Measurements from ENCODE around the gene RFTN1. TPM values are rescaled to one million over a fixed set of nuclear protein-coding genes. Genes with fewer than 3 reads are reported as not detected.

The RFTN1 gene
- total RNA-seq, 1 donor from 2014 or later = 41.8 TPM

- Mint-ChIP-seq H3K27ac (ENCODE audit: unreplicated experiment) (no peak overlapping the region), H3K9me3 (ENCODE audit: unreplicated experiment) (no peaks in the 10 kb centered on the region), H3K4me1 (ENCODE audit: unreplicated experiment) (peaks cover 24% of the 10 kb centered on the region), H3K4me3 (ENCODE audit: unreplicated experiment) (no peak overlapping the region), H3K36me3 (ENCODE audit: low read depth, unreplicated experiment) (no peaks in the 10 kb centered on the region), H3K27me3 (ENCODE audit: unreplicated experiment) (no peaks in the 10 kb centered on the region)
- no peak for DNase-seq (ENCODE audit: low spot score)
- TF ChIP-seq CTCF (IDR thresholded peaks at IDR 0.05; ENCODE audit: unreplicated experiment) = no peak
Measured at GRCh38 chr3:16415911-16416476, 97.5 kb downstream of the RFTN1 start.

- Mint-ChIP-seq H3K4me3 (ENCODE audit: unreplicated experiment) (no peak overlapping the region), H3K27ac (ENCODE audit: unreplicated experiment) (no peak overlapping the region), H3K9me3 (ENCODE audit: unreplicated experiment) (no peaks in the 10 kb centered on the region), H3K36me3 (ENCODE audit: low read depth, unreplicated experiment) (no peaks in the 10 kb centered on the region), H3K27me3 (ENCODE audit: unreplicated experiment) (no peaks in the 10 kb centered on the region), H3K4me1 (ENCODE audit: unreplicated experiment) (peaks cover 20% of the 10 kb centered on the region)
- DNase-seq (ENCODE audit: low spot score) = no peak
- no peak for TF ChIP-seq CTCF (IDR thresholded peaks at IDR 0.05; ENCODE audit: unreplicated experiment)
Measured at GRCh38 chr3:16413321-16413720, 100.2 kb downstream of the RFTN1 start.

GRCh38 chr3:16412192-16412800, 101.2 kb downstream of the RFTN1 start:
- TF ChIP-seq CTCF (IDR thresholded peaks at IDR 0.05; ENCODE audit: unreplicated experiment) = no peak
- H3K4me1 Mint-ChIP-seq (ENCODE audit: unreplicated experiment) = peaks cover 20% of the 10 kb centered on the region
- H3K9me3 Mint-ChIP-seq (ENCODE audit: unreplicated experiment) = no peaks in the 10 kb centered on the region
- no peak overlapping the region for H3K27ac Mint-ChIP-seq (ENCODE audit: unreplicated experiment)
- H3K27me3 Mint-ChIP-seq (ENCODE audit: unreplicated experiment) = no peaks in the 10 kb centered on the region
- H3K36me3 Mint-ChIP-seq (ENCODE audit: low read depth, unreplicated experiment) = no peaks in the 10 kb centered on the region
- no peak for DNase-seq (ENCODE audit: low spot score)
- peak overlapping the region; percentile 3 for H3K4me3 Mint-ChIP-seq (ENCODE audit: unreplicated experiment)

- TF ChIP-seq CTCF (IDR thresholded peaks at IDR 0.05; ENCODE audit: unreplicated experiment) = no peak
- Mint-ChIP-seq H3K36me3 (ENCODE audit: low read depth, unreplicated experiment) (no peaks in the 10 kb centered on the region), H3K9me3 (ENCODE audit: unreplicated experiment) (no peaks in the 10 kb centered on the region), H3K4me1 (ENCODE audit: unreplicated experiment) (peaks cover 20% of the 10 kb centered on the region), H3K27me3 (ENCODE audit: unreplicated experiment) (no peaks in the 10 kb centered on the region), H3K4me3 (ENCODE audit: unreplicated experiment) (no peak overlapping the region), H3K27ac (ENCODE audit: unreplicated experiment) (no peak overlapping the region)
- DNase-seq (ENCODE audit: low spot score) = no peak
Measured at GRCh38 chr3:16411441-16411840, 102.1 kb downstream of the RFTN1 start.

GRCh38 chr3:16410659-16411058, 102.8 kb downstream of the RFTN1 start:
- no peak for TF ChIP-seq CTCF (IDR thresholded peaks at IDR 0.05; ENCODE audit: unreplicated experiment)
- Mint-ChIP-seq H3K27me3 (ENCODE audit: unreplicated experiment) (no peaks in the 10 kb centered on the region), H3K9me3 (ENCODE audit: unreplicated experiment) (no peaks in the 10 kb centered on the region), H3K4me3 (ENCODE audit: unreplicated experiment) (no peak overlapping the region), H3K4me1 (ENCODE audit: unreplicated experiment) (peaks cover 15% of the 10 kb centered on the region), H3K27ac (ENCODE audit: unreplicated experiment) (no peak overlapping the region), H3K36me3 (ENCODE audit: low read depth, unreplicated experiment) (no peaks in the 10 kb centered on the region)
- DNase-seq (ENCODE audit: low spot score) = no peak
